AG09309 (cell line): ENCODE data around the gene CAV1.

Experiments used
- DNase-seq: peaks from one replicate; pipeline ENCODE4 v3.0.0-alpha.2; 2010; ENCODE audit warnings: low read depth
- H3K4me3 ChIP-seq: 2 replicates; pipeline ENCODE4 v1.5.1; 2011; ENCODE audit warnings: mild to moderate bottlenecking, low read depth, low read length, moderate library complexity; ENCODE audit not compliant: control insufficient read depth
- TF ChIP-seq, protein P1 (sequence below): IDR thresholded peaks from 2 replicates; pipeline ENCODE4 v1.5.1; 2011; ENCODE audit warnings: mild to moderate bottlenecking, low read depth, low read length, inconsistent platforms; ENCODE audit not compliant: insufficient read depth, control insufficient read depth; ENCODE audit errors: missing control alignments

CAV1 gene

DNA sequence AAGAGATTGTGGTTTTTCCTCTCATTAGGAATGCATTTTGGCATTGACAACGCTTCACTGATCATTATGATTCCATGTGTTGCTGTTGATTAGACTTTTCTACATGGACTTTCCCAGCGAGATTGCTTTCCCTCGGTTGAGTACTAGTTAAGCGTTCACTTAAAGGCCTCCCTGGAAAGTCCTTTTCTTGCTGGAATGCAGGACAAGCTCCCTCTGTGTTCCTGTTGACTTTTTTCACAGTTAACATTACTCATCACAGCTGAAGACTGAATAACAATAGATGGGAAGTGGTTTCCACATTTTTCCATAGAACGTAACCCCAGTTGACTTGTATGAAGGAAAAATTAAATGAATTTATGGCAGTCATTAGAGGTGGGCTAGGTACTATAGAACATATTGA lies 2.6 kb upstream of the CAV1 start:
- TF ChIP-seq, protein P1, sequence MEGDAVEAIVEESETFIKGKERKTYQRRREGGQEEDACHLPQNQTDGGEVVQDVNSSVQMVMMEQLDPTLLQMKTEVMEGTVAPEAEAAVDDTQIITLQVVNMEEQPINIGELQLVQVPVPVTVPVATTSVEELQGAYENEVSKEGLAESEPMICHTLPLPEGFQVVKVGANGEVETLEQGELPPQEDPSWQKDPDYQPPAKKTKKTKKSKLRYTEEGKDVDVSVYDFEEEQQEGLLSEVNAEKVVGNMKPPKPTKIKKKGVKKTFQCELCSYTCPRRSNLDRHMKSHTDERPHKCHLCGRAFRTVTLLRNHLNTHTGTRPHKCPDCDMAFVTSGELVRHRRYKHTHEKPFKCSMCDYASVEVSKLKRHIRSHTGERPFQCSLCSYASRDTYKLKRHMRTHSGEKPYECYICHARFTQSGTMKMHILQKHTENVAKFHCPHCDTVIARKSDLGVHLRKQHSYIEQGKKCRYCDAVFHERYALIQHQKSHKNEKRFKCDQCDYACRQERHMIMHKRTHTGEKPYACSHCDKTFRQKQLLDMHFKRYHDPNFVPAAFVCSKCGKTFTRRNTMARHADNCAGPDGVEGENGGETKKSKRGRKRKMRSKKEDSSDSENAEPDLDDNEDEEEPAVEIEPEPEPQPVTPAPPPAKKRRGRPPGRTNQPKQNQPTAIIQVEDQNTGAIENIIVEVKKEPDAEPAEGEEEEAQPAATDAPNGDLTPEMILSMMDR, result no peak
- H3K4me3 ChIP-seq, result no peak overlapping the region
- DNase-seq, result peak; percentile 70

DNA sequence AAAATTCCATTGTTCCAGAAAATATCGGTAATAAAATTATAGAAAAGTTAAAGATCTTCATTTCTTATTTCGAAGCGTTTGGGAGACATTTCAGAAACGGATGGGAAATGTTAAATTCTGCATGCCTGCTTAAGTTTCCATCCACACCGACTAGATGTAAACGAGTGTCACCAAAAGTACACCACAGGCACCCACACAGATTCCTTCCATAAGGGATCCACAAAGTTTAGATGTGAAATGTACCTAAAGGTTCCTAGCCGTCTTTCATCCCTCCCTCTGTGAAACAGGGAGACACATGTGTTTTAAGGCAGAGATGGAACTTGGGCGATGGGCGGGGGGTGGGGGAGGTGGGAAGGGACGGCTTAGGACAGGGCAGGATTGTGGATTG lies 621 bp upstream of the CAV1 start:
- no peak for DNase-seq
- H3K4me3 ChIP-seq, result no peak overlapping the region; the same call in 1 of the 2 replicates
- TF ChIP-seq, protein P1, result no peak

DNA sequence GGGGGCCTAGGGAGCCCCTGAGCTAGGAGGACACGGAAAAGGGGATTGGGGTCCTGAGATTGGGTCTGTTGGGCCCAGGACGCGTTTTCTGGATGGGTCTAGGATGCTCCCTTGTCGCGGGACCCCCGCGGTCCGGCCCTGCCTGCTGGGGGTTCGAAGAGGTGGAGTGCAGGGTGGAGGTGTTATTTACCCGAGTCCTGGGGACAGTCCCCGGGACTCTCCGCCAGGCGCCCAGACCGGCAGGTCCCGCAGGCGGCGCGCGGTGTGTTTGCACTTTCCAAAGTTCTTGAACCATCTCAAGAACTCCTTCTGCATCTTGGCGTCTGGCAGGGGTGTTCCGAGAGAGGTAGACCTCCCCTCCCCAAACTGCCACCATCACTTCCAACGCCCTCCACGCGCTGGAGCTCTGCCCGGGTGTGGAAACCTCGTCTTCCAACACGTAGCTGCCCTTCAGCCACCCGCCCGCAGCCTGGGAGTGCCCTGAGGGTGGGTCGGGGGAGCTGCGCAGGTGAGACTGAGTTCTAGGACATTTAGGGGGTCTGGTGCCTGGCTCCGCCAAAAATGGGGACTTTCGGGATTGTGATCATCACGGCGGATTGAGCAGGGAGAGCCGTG lies 569 bp downstream of the CAV1 start:
- H3K4me3 ChIP-seq, result peak overlapping the region; percentile 98
- no peak for DNase-seq
- TF ChIP-seq, protein P1, result peak; percentile 4

DNA sequence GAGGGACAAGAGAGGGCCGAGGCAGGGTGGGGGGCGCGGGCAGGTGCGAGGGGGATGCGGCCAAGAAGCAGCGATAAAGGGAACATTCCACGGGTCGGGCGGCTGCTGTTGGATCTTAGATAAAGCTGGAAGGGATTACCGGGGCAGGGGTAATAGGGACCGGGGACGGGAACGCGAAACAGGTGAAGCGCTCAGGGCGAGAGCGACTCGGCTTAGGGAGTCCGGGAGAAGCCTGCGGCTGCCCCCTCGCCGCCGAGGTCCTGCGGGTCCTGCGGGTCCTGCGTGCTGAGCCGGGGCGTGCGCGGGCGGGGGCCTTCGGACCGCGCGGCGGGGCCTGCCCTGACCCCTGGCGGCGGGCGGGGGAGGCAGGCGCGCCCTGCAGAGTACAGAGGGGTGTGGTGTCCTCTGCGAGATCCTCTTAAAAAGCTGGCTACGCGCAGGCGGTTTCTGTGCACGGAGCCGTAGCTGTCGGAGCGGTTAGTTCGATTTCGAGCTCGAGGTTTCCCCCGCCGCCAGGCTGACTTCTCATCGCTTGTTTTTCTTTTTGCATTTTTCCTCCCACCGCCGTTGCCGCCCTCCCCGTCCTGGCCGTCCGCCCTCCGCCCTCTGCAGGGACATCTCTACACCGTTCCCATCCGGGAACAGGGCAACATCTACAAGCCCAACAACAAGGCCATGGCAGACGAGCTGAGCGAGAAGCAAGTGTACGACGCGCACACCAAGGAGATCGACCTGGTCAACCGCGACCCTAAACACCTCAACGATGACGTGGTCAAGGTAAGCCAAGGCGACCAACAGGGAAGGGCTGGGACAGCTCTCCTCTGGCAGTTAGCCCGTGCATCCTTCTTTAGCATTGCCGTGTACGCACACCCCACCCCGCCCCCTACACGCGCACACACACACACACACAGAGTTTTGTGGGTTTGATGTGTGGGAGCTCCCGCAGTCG lies 1.4 kb downstream of the CAV1 start:
- peak; percentile 63 for DNase-seq
- H3K4me3 ChIP-seq, result peak overlapping the region; percentile 98
- TF ChIP-seq, protein P1, result peak; percentile 55

DNA sequence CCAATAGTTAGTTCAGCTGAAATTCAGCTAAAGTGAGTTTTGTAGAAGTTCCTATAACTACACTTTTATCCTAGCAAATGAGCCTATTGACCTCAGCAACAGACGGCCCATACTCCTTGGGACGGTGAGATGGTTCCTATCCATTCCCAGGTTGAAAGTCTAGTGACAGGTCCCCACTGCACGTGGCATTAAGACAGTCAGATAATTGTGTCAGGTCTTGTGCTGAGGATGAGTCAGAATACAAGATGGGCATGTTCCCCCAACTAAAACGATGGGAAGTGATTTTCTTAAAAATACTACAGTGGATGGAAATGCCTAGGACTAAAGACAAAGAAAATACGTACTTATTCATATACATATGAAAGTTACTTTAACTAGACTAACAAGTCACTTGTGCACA lies 2.1 kb downstream of the CAV1 start:
- TF ChIP-seq, protein P1, result no peak
- DNase-seq, result no peak
- peak overlapping the region; percentile 98 for H3K4me3 ChIP-seq

DNA sequence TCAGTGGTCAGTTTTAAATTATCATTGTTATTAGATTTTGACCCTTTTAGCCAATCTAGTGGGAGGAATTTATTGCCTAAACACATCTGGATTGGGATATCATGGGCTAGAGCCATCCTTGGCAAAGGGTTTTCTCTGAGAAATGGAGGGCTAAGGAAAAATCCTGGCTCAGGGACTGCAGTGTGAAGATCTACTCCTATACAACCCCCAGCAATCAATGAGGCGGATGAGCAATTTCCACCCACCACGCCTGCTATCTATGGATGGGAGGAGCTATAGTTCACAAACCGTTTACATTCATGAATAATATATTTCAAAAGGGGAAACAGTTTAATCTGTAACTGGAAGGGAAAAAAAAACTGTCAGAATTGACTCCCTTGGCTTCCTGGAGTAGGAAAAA lies 2.7 kb downstream of the CAV1 start:
- peak overlapping the region; percentile 98 for H3K4me3 ChIP-seq
- TF ChIP-seq, protein P1, result no peak
- no peak for DNase-seq
